SK-N-SH treated with all-trans-retinoic acid at 6 μM for 48 hours (cell line): Measurements from ENCODE around the gene CLINT1.

Source experiments
- ATAC-seq: fragments of 200-7000 bp; cut with Tn5 transposase; 3 replicates; pipeline ENCODE4 v1.9.1; 2020; ENCODE audit warnings: mild to moderate bottlenecking, moderate library complexity
- BACH2 ChIP-seq: fragments of 250-450 bp; sonication (Bioruptor Pico); IDR thresholded peaks from 2 replicates; pipeline ENCODE4 v1.9.0; 2021; ENCODE audit warnings: mild to moderate bottlenecking, borderline replicate concordance
- CSDC2 ChIP-seq: fragments of 250-450 bp; sonication (Bioruptor Pico); IDR thresholded peaks from 2 replicates; pipeline ENCODE4 v1.5.0; 2020; ENCODE audit warnings: mild to moderate bottlenecking, moderate library complexity
- CSRNP3 ChIP-seq: fragments of 250-450 bp; sonication (Bioruptor Pico); IDR thresholded peaks from 2 replicates; pipeline ENCODE4 v1.5.1; 2021; ENCODE audit warnings: mild to moderate bottlenecking, moderate library complexity
- ESRRG ChIP-seq: fragments of 250-450 bp; sonication (Bioruptor Pico); IDR thresholded peaks from 2 replicates; pipeline ENCODE4 v1.6.1; 2021; ENCODE audit warnings: mild to moderate bottlenecking
- GLIS3 ChIP-seq: fragments of 250-450 bp; sonication (Bioruptor Pico); IDR thresholded peaks from 2 replicates; pipeline ENCODE4 v1.5.0; 2020; ENCODE audit warnings: mild to moderate bottlenecking, moderate library complexity
- ISL1 ChIP-seq: fragments of 250-450 bp; sonication (Bioruptor Pico); IDR thresholded peaks from 2 replicates; pipeline ENCODE4 v2.1.2; 2022; ENCODE audit warnings: mild to moderate bottlenecking, moderate library complexity
- OSR1 ChIP-seq: fragments of 250-450 bp; sonication (Bioruptor Pico); IDR thresholded peaks from 2 replicates; pipeline ENCODE4 v1.8.0; 2022; ENCODE audit warnings: moderate library complexity, mild to moderate bottlenecking, inconsistent platforms
- RARB ChIP-seq: fragments of 250-450 bp; sonication (Bioruptor Pico); IDR thresholded peaks from 2 replicates; pipeline ENCODE4 v1.8.0; 2021; ENCODE audit warnings: mild to moderate bottlenecking, moderate library complexity
- SNAI2 ChIP-seq: fragments of 250-450 bp; sonication (Bioruptor Pico); IDR thresholded peaks from 2 replicates; pipeline ENCODE4 v1.5.0; 2020; ENCODE audit warnings: mild to moderate bottlenecking, moderate library complexity
- TCF4 ChIP-seq: fragments of 250-450 bp; sonication (Bioruptor Pico); IDR thresholded peaks from 2 replicates; pipeline ENCODE4 v1.8.0; 2021; ENCODE audit warnings: mild to moderate bottlenecking, moderate library complexity, borderline replicate concordance
- TOX ChIP-seq: fragments of 250-450 bp; sonication (Bioruptor Pico); IDR thresholded peaks from 2 replicates; pipeline ENCODE4 v1.8.0; 2021; ENCODE audit warnings: mild to moderate bottlenecking, moderate library complexity, borderline replicate concordance
- ZC3H10 ChIP-seq: fragments of 250-450 bp; sonication (Bioruptor Pico); IDR thresholded peaks from 2 replicates; pipeline ENCODE4 v1.5.1; 2021; ENCODE audit warnings: mild to moderate bottlenecking, moderate library complexity
- ZFP3 ChIP-seq: fragments of 250-450 bp; sonication (Bioruptor Pico); IDR thresholded peaks from 2 replicates; pipeline ENCODE4 v1.5.0; 2020; ENCODE audit warnings: mild to moderate bottlenecking, moderate library complexity
- ZFP30 ChIP-seq: fragments of 450-650 bp; formaldehyde crosslinking; IDR thresholded peaks from 2 replicates; pipeline ENCODE4 v1.5.0; 2022; ENCODE audit warnings: mild to moderate bottlenecking, moderate library complexity
- ZNF565 ChIP-seq: fragments of 450-650 bp; formaldehyde crosslinking; conservative IDR thresholded peaks from 2 replicates; pipeline ENCODE4 v1.5.0; 2020; ENCODE audit warnings: low read depth, mild to moderate bottlenecking, moderate library complexity
- ZNF70 ChIP-seq: fragments of 450-650 bp; formaldehyde crosslinking; IDR thresholded peaks from 2 replicates; pipeline ENCODE4 v1.5.0; 2020; ENCODE audit warnings: mild to moderate bottlenecking, moderate library complexity
- ZNF8 ChIP-seq: fragments of 450-650 bp; formaldehyde crosslinking; IDR thresholded peaks from 2 replicates; pipeline ENCODE4 v1.5.0; 2020; ENCODE audit warnings: mild to moderate bottlenecking, moderate library complexity
- TF ChIP-seq, protein P1 (sequence below): fragments of 250-450 bp; sonication (Bioruptor Pico); IDR thresholded peaks from 2 replicates; pipeline ENCODE4 v1.5.1; 2020; ENCODE audit warnings: low read depth, mild to moderate bottlenecking, moderate library complexity
- TF ChIP-seq, protein P2 (sequence below): fragments of 250-450 bp; sonication (Bioruptor Pico); IDR thresholded peaks from 2 replicates; pipeline ENCODE4 v1.5.0; 2020; ENCODE audit warnings: mild to moderate bottlenecking, moderate library complexity
- TF ChIP-seq, protein P3 (sequence below): fragments of 250-450 bp; sonication (Bioruptor Pico); IDR thresholded peaks from 2 replicates; pipeline ENCODE4 v1.8.0; 2020; ENCODE audit warnings: mild to moderate bottlenecking, moderate library complexity, borderline replicate concordance
- TF ChIP-seq, protein P4 (sequence below): fragments of 250-450 bp; sonication (Bioruptor Pico); IDR thresholded peaks from 2 replicates; pipeline ENCODE4 v1.8.0; 2021; ENCODE audit warnings: low read depth, mild to moderate bottlenecking, moderate library complexity, borderline replicate concordance

CLINT1 gene

GRCh38 chr5:157766442-157766841, 92.5 kb downstream of the CLINT1 start:
- TF ChIP-seq TCF4 (CRISPR knock-in tag): no peak
- no peak for TF ChIP-seq CSDC2 (CRISPR knock-in tag)
- no peak for TF ChIP-seq TOX (CRISPR knock-in tag)
- TF ChIP-seq OSR1 (CRISPR knock-in tag): no peak
- TF ChIP-seq RARB (CRISPR knock-in tag): no peak
- no peak for TF ChIP-seq ESRRG (CRISPR knock-in tag)
- TF ChIP-seq GLIS3 (CRISPR knock-in tag): no peak
- no peak for TF ChIP-seq ZNF8 (CRISPR knock-in tag)
- TF ChIP-seq ISL1 (CRISPR knock-in tag): no peak
- ATAC-seq: no peak

GRCh38 chr5:157764531-157764930, 94.4 kb downstream of the CLINT1 start:
- no peak for ATAC-seq
- TF ChIP-seq, protein P1, sequence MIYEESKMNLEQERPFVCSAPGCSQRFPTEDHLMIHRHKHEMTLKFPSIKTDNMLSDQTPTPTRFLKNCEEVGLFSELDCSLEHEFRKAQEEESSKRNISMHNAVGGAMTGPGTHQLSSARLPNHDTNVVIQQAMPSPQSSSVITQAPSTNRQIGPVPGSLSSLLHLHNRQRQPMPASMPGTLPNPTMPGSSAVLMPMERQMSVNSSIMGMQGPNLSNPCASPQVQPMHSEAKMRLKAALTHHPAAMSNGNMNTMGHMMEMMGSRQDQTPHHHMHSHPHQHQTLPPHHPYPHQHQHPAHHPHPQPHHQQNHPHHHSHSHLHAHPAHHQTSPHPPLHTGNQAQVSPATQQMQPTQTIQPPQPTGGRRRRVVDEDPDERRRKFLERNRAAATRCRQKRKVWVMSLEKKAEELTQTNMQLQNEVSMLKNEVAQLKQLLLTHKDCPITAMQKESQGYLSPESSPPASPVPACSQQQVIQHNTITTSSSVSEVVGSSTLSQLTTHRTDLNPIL: no peak
- TF ChIP-seq ISL1 (CRISPR knock-in tag) (no peak), ESRRG (CRISPR knock-in tag) (no peak), SNAI2 (CRISPR knock-in tag) (no peak), ZFP30 (no peak), ZNF565 (CRISPR knock-in tag) (no peak), ZC3H10 (CRISPR knock-in tag) (no peak), ZNF70 (CRISPR knock-in tag) (no peak), RARB (CRISPR knock-in tag) (no peak), ZFP3 (CRISPR knock-in tag) (no peak), CSDC2 (CRISPR knock-in tag) (no peak), ZNF8 (CRISPR knock-in tag) (no peak), CSRNP3 (CRISPR knock-in tag) (no peak), OSR1 (CRISPR knock-in tag) (no peak), GLIS3 (CRISPR knock-in tag) (no peak)
- TF ChIP-seq, protein P2, sequence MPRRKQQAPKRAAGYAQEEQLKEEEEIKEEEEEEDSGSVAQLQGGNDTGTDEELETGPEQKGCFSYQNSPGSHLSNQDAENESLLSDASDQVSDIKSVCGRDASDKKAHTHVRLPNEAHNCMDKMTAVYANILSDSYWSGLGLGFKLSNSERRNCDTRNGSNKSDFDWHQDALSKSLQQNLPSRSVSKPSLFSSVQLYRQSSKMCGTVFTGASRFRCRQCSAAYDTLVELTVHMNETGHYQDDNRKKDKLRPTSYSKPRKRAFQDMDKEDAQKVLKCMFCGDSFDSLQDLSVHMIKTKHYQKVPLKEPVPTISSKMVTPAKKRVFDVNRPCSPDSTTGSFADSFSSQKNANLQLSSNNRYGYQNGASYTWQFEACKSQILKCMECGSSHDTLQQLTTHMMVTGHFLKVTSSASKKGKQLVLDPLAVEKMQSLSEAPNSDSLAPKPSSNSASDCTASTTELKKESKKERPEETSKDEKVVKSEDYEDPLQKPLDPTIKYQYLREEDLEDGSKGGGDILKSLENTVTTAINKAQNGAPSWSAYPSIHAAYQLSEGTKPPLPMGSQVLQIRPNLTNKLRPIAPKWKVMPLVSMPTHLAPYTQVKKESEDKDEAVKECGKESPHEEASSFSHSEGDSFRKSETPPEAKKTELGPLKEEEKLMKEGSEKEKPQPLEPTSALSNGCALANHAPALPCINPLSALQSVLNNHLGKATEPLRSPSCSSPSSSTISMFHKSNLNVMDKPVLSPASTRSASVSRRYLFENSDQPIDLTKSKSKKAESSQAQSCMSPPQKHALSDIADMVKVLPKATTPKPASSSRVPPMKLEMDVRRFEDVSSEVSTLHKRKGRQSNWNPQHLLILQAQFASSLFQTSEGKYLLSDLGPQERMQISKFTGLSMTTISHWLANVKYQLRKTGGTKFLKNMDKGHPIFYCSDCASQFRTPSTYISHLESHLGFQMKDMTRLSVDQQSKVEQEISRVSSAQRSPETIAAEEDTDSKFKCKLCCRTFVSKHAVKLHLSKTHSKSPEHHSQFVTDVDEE (CRISPR knock-in tag): no peak
- TF ChIP-seq, protein P3, sequence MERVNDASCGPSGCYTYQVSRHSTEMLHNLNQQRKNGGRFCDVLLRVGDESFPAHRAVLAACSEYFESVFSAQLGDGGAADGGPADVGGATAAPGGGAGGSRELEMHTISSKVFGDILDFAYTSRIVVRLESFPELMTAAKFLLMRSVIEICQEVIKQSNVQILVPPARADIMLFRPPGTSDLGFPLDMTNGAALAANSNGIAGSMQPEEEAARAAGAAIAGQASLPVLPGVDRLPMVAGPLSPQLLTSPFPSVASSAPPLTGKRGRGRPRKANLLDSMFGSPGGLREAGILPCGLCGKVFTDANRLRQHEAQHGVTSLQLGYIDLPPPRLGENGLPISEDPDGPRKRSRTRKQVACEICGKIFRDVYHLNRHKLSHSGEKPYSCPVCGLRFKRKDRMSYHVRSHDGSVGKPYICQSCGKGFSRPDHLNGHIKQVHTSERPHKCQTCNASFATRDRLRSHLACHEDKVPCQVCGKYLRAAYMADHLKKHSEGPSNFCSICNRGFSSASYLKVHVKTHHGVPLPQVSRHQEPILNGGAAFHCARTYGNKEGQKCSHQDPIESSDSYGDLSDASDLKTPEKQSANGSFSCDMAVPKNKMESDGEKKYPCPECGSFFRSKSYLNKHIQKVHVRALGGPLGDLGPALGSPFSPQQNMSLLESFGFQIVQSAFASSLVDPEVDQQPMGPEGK (CRISPR knock-in tag): no peak
- TF ChIP-seq, protein P4, sequence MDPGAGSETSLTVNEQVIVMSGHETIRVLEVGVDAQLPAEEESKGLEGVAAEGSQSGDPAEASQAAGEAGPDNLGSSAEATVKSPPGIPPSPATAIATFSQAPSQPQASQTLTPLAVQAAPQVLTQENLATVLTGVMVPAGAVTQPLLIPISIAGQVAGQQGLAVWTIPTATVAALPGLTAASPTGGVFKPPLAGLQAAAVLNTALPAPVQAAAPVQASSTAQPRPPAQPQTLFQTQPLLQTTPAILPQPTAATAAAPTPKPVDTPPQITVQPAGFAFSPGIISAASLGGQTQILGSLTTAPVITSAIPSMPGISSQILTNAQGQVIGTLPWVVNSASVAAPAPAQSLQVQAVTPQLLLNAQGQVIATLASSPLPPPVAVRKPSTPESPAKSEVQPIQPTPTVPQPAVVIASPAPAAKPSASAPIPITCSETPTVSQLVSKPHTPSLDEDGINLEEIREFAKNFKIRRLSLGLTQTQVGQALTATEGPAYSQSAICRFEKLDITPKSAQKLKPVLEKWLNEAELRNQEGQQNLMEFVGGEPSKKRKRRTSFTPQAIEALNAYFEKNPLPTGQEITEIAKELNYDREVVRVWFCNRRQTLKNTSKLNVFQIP (CRISPR knock-in tag): no peak

- TF ChIP-seq OSR1 (CRISPR knock-in tag) (no peak), ZNF8 (CRISPR knock-in tag) (no peak), BACH2 (CRISPR knock-in tag) (no peak), CSRNP3 (CRISPR knock-in tag) (no peak)
- ATAC-seq: peak; percentile 99
Observed at GRCh38 chr5:157761690-157762621, 97.0 kb downstream of the CLINT1 start.
